Gastrocnemius medialis (tissue), 4 donors: ENCODE data around the gene ABI3BP. TPM values are rescaled to one million over a fixed set of nuclear protein-coding genes. Genes with fewer than 3 reads are reported as not detected.

Experiments used
- ATAC-seq, 2 donors: fragments of 150-250 bp; one replicate each; pipeline ENCODE4 v1.9.1; 2016
- DNase-seq, 2 donors: peaks; one replicate each; pipeline ENCODE4 v3.0.0-alpha.2; 2019
- H3K27ac ChIP-seq, 4 donors: fragments of 200-600 bp; sonication (generic); 1 replicate in 1 of 4; 2 replicates in 3 of 4; pipeline ENCODE4 v1.5.1; 2016 to 2018; ENCODE audit warnings: mild to moderate bottlenecking in 2 of 4, moderate library complexity in 1 of 4
- H3K27me3 ChIP-seq, 3 donors: fragments of 200-600 bp; sonication (generic) in 2 of 3; 1 replicate in 1 of 3; 2 replicates in 2 of 3; pipeline versions ENCODE4 v1.5.1 to v1.6.0; 2016 to 2019; ENCODE audit warnings: mild to moderate bottlenecking in 1 of 3, moderate library complexity in 1 of 3
- H3K36me3 ChIP-seq, 2 donors: fragments of 200-600 bp; sonication (generic) in 1 of 2; one replicate each; pipeline ENCODE4 v1.5.1; 2017 to 2018
- H3K4me1 ChIP-seq, 2 donors: fragments of 200-600 bp; sonication (generic) in 1 of 2; one replicate each; pipeline ENCODE4 v1.5.1; 2016 to 2017; ENCODE audit warnings: mild to moderate bottlenecking in 2 of 2
- H3K4me3 ChIP-seq, 4 donors: fragments of 200-600 bp; sonication (generic) in 3 of 4; 1 replicate in 1 of 4; 2 replicates in 3 of 4; pipeline ENCODE4 v1.5.1; 2016 to 2019; ENCODE audit warnings: mild to moderate bottlenecking in 2 of 4
- H3K9me3 ChIP-seq, 3 donors: fragments of 200-600 bp; sonication (generic) in 2 of 3; 1 replicate in 1 of 3; 2 replicates in 2 of 3; pipeline ENCODE4 v1.5.1; 2016 to 2019
- POLR2A ChIP-seq, 2 donors: fragments of 450-650 bp; IDR thresholded peaks; one replicate each; pipeline ENCODE4 v1.6.1; 2017; ENCODE audit warnings: antibody characterized with exemption in 2 of 2, mild to moderate bottlenecking in 2 of 2, moderate library complexity in 2 of 2
- in situ Hi-C, 4 donors: fragments of 200-750 bp; cut with MboI; loops; one replicate each; pipeline versions ENCODE4 v1.15.0 to v1.8.0; 2017; ENCODE audit warnings: low sequenced_read_pairs in 4 of 4
- intact Hi-C: fragments of 100-400 bp; cut with DNase I; formaldehyde crosslinking; loops from one replicate; pipeline ENCODE4 v1.15.1; 2023; ENCODE audit warnings: low total_unique reads
- total RNA-seq, 4 donors: library from RNA; depleted of rRNA; stranded (reverse); fragments of >200 nt; gene quantifications; one replicate each; pipeline versions ENCODE4 v1.1.0 to v1.2.3, GENCODE V29; 2016
- TF ChIP-seq, protein P1 (sequence below), 5 experiments: fragments of 450-650 bp in 3 of 5; fragments of 200-600 bp in 2 of 5; sonication (generic) in 2 of 5; IDR thresholded peaks in 4 of 5; conservative IDR thresholded peaks in 1 of 5; 1 replicate in 4 of 5; 2 replicates in 1 of 5; pipeline ENCODE4 v1.5.1; 2016 to 2019; ENCODE audit warnings: antibody characterized with exemption in 5 of 5, mild to moderate bottlenecking in 3 of 5, moderate library complexity in 3 of 5

Gene ABI3BP
- total RNA-seq, 4 donors from 2014 or later = 15.3 to 21.8 (median 19.5) TPM

DNA sequence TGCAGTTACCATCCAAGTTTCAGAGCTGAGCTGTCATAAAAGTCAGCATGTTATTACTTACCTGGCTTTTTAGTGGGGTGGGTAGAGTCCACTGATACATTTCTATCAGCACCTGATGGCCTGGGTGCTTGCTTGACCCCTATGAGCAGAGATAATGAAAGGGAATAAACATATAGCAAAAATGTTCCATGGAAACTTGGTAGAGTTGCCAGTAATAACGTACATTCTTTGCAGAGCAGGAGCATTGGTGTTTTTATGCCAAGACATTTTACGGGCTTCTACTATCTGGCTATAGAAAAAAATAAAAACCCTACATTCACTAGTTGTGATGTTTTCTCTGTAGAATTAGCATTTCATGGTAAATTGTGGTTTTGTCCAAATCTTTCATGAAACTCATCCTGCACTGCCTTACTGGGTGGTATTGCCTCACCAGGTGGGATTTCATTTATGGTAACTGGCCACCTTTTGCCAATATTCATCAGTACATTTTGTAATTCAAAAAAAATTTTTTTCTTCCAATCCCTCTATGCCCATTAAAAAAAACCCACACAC, 213.1 kb downstream of the ABI3BP start:
- H3K4me1 ChIP-seq = no peaks in the 10 kb centered on the region
- intact Hi-C loops = no loop called here
- TF ChIP-seq POLR2A (IDR thresholded peaks at IDR 0.05) = no peak
- H3K4me3 ChIP-seq = no peak overlapping the region
- H3K36me3 ChIP-seq = no peaks in the 10 kb centered on the region
- ATAC-seq = no peak
- in situ Hi-C loops = no loop called here
- DNase-seq = no peak
- no peaks in the 10 kb centered on the region for H3K9me3 ChIP-seq
- no peak overlapping the region for H3K27ac ChIP-seq
- H3K27me3 ChIP-seq = no peaks in the 10 kb centered on the region

DNA sequence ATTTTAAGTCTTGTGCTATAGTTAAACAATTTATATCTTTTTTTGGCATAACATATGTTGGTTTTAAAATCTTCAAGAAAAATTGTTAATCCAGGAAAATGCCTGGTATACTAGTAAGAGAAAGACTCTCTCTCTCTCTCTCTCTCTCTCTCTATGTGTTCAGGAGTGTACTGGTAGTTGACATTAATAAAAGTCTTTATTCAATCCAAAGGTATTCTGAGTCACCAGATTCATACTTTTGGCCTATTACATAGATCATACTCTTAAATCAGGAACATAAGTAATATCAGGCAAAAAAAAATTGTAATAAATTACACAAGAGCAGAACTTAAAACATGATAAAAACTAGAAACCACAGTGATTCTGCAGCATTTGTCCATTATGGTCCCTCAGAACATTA, 213.7 kb downstream of the ABI3BP start:
- H3K27ac ChIP-seq = no peak overlapping the region
- TF ChIP-seq, protein P1, sequence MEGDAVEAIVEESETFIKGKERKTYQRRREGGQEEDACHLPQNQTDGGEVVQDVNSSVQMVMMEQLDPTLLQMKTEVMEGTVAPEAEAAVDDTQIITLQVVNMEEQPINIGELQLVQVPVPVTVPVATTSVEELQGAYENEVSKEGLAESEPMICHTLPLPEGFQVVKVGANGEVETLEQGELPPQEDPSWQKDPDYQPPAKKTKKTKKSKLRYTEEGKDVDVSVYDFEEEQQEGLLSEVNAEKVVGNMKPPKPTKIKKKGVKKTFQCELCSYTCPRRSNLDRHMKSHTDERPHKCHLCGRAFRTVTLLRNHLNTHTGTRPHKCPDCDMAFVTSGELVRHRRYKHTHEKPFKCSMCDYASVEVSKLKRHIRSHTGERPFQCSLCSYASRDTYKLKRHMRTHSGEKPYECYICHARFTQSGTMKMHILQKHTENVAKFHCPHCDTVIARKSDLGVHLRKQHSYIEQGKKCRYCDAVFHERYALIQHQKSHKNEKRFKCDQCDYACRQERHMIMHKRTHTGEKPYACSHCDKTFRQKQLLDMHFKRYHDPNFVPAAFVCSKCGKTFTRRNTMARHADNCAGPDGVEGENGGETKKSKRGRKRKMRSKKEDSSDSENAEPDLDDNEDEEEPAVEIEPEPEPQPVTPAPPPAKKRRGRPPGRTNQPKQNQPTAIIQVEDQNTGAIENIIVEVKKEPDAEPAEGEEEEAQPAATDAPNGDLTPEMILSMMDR (IDR thresholded peaks at IDR 0.05 in 4 of 5, conservative IDR thresholded peaks at IDR 0.05 in 1 of 5) = no peak
- no peak for TF ChIP-seq POLR2A (IDR thresholded peaks at IDR 0.05)
- no peaks in the 10 kb centered on the region for H3K36me3 ChIP-seq
- DNase-seq = no peak
- H3K9me3 ChIP-seq = no peaks in the 10 kb centered on the region
- intact Hi-C loops = no loop called here
- no peaks in the 10 kb centered on the region for H3K27me3 ChIP-seq
- no peaks in the 10 kb centered on the region for H3K4me1 ChIP-seq
- no peak overlapping the region for H3K4me3 ChIP-seq
- in situ Hi-C loops = no loop called here
- no peak for ATAC-seq

DNA sequence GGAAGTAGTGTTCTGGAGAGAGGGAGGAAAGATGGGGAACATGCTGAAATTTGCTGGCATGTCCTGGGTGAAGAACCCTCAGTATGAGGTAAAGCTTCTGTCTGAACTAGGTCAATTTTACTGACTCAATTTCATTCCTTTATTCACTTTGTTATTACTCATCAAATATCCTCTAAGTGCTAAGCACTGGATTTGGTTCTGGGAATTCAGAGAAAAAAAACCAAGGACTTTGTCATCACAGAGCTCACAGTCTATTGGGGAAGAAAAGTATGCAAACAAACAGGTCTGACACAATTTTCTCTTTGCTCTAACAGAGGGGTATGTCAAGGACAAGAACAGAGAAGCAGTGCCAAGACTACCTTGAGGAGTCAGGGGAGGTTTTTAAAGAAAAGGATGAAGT, 215.9 kb downstream of the ABI3BP start:
- H3K4me1 ChIP-seq = no peaks in the 10 kb centered on the region
- ATAC-seq (no peak), DNase-seq (no peak)
- no peak overlapping the region for H3K4me3 ChIP-seq
- intact Hi-C loops (no loop called here), in situ Hi-C loops (no loop called here)
- H3K27ac ChIP-seq = no peak overlapping the region
- H3K9me3 ChIP-seq = no peaks in the 10 kb centered on the region
- H3K36me3 ChIP-seq = peaks cover 0 to 4% of the 10 kb centered on the region in 2 donors
- TF ChIP-seq, protein P1 (IDR thresholded peaks at IDR 0.05 in 4 of 5, conservative IDR thresholded peaks at IDR 0.05 in 1 of 5) = no peak
- H3K27me3 ChIP-seq = no peaks in the 10 kb centered on the region

DNA sequence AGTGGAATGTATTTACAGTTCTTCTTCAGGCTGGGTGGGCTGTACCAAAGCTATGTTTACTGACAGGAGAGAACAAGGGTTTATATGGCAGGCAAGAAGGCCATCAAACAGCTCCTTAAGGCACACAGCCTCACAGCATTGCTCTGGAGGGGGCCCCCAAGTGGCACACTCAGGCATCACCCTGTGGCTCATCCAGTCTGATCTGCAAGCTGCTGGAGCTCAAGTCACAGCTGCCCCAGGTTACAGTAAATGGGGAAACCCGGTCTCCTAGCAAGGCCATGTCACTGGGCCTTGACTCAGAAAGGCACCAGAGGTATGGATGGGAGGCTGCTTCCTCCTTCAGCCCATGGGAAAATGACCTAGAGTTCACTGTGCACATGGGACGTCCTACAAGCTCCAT, 216.5 kb downstream of the ABI3BP start:
- intact Hi-C loops = no loop called here
- ATAC-seq = no peak
- no peak for DNase-seq
- Histone ChIP-seq H3K4me3 (no peak overlapping the region), H3K27ac (no peak overlapping the region), H3K4me1 (no peaks in the 10 kb centered on the region), H3K9me3 (no peaks in the 10 kb centered on the region), H3K36me3 (peaks cover 0 to 4% of the 10 kb centered on the region in 2 donors), H3K27me3 (no peaks in the 10 kb centered on the region)
- in situ Hi-C loops = no loop called here
- TF ChIP-seq POLR2A (IDR thresholded peaks at IDR 0.05) = no peak
- TF ChIP-seq, protein P1 (IDR thresholded peaks at IDR 0.05 in 4 of 5, conservative IDR thresholded peaks at IDR 0.05 in 1 of 5) = no peak

DNA sequence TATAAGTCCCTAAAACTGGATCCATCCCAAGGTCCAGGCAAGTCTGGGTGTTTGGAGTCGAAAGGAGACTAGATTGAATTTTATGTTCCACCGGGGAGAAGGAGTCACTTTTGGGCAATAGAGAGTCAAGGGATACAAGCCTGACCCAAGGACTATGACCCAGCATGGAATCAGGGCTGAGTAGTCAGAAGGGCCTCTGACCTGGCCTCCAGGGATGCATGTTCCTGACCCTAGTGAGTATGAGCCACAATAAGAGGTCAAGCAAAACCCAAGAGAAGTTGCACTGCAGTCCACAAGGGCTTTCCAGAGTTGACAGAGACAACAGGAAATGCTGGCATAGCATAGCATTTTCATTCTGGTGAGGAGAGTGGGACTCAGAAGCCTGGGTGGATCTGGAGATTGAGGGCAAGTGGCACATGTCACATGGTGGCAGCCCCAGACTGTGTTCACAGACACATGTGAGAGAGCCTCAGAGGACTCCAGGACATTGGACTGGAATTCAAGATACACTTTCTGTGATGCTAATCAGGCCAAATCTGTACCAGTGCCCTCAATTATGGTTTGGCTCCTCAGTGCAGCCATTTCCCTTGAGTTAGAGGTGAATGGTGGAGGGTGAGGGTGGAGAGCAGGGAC, 217.0 kb downstream of the ABI3BP start:
- H3K36me3 ChIP-seq = peaks cover 0 to 4% of the 10 kb centered on the region in 2 donors
- ATAC-seq (no peak), DNase-seq (no peak)
- H3K27me3 ChIP-seq = no peaks in the 10 kb centered on the region
- no peaks in the 10 kb centered on the region for H3K4me1 ChIP-seq
- no peak overlapping the region for H3K4me3 ChIP-seq
- H3K9me3 ChIP-seq = no peaks in the 10 kb centered on the region
- no peak overlapping the region for H3K27ac ChIP-seq
- intact Hi-C loops = no loop called here
- TF ChIP-seq, protein P1 (IDR thresholded peaks at IDR 0.05 in 4 of 5, conservative IDR thresholded peaks at IDR 0.05 in 1 of 5) = no peak
- TF ChIP-seq POLR2A (IDR thresholded peaks at IDR 0.05) = no peak
- in situ Hi-C loops = no loop called here
